CD14-positive monocyte (primary cell): ENCODE results near the gene C4orf33. TPM values are rescaled to one million over a fixed set of nuclear protein-coding genes. Genes with fewer than 3 reads are reported as not detected.
A peak's percentile ranks its signal among the peaks of the same experiment; 100 is the strongest.

Experiments
- DNase-seq, 3 donors: peaks; one replicate each; pipeline ENCODE4 v3.0.0-alpha.2; 2011 to 2022
- H2AFZ ChIP-seq: 2 replicates; pipeline ENCODE4 v1.6.0; 2012; ENCODE audit warnings: mild to moderate bottlenecking, low read depth, low read length, inconsistent platforms; ENCODE audit not compliant: insufficient read depth, poor library complexity, severe bottlenecking
- H3K27ac ChIP-seq, 2 donors: 1 replicate in 1 of 2; 2 replicates in 1 of 2; pipeline ENCODE4 v1.5.1; 2012 to 2013; ENCODE audit warnings: low read length in 2 of 2, control low read depth in 1 of 2, inconsistent platforms in 1 of 2, low read depth in 1 of 2, mild to moderate bottlenecking in 1 of 2
- H3K27me3 ChIP-seq, 2 donors: one replicate each; pipeline versions ENCODE4 v1.6.0 to v1.6.1; 2011 to 2013; ENCODE audit warnings: low read length in 2 of 2; ENCODE audit not compliant: control insufficient read depth in 2 of 2, insufficient read depth in 2 of 2
- H3K36me3 ChIP-seq, 2 donors: replicated peaks in 1 of 2; 1 replicate in 1 of 2; 2 replicates in 1 of 2; pipeline versions ENCODE4 v1.5.1 to v1.6.1; 2012 to 2013; ENCODE audit warnings: low read length in 2 of 2, control low read depth in 1 of 2, inconsistent platforms in 1 of 2, mild to moderate bottlenecking in 1 of 2; ENCODE audit not compliant: insufficient read depth in 2 of 2, control insufficient read depth in 1 of 2
- H3K4me1 ChIP-seq, 2 donors: 1 replicate in 1 of 2; 2 replicates in 1 of 2; pipeline versions ENCODE4 v1.5.1 to v1.6.1; 2012 to 2013; ENCODE audit warnings: low read length in 2 of 2, control low read depth in 1 of 2, inconsistent platforms in 1 of 2, mild to moderate bottlenecking in 1 of 2, moderate library complexity in 1 of 2; ENCODE audit not compliant: insufficient read depth in 2 of 2, control insufficient read depth in 1 of 2
- H3K4me2 ChIP-seq: replicated peaks from 2 replicates; pipeline ENCODE3; 2012; ENCODE audit warnings: low read length, moderate library complexity, mild to moderate bottlenecking; ENCODE audit not compliant: poor library complexity, severe bottlenecking; ENCODE audit errors: extremely low read depth
- H3K4me3 ChIP-seq, 3 experiments: fragments of 200-600 bp in 1 of 3; sonication (generic) in 1 of 3; replicated peaks in 1 of 3; 1 replicate in 2 of 3; 2 replicates in 1 of 3; pipeline ENCODE4 v1.5.1; 2011 to 2013; ENCODE audit warnings: low read length in 3 of 3, mild to moderate bottlenecking in 3 of 3, control low read depth in 2 of 3, low read depth in 2 of 3, inconsistent platforms in 1 of 3, moderate library complexity in 1 of 3
- H3K79me2 ChIP-seq: 2 replicates; pipeline ENCODE4 v1.6.0; 2012; ENCODE audit warnings: mild to moderate bottlenecking, control low read depth, inconsistent platforms, low read length, moderate library complexity; ENCODE audit not compliant: insufficient read depth
- H3K9ac ChIP-seq: 2 replicates; pipeline ENCODE4 v1.6.0; 2017; ENCODE audit warnings: low read length, mild to moderate bottlenecking; ENCODE audit not compliant: insufficient read depth, poor library complexity, severe bottlenecking
- H3K9me3 ChIP-seq, 2 donors: replicated peaks in 1 of 2; 1 replicate in 1 of 2; 2 replicates in 1 of 2; pipeline versions ENCODE4 v1.5.1 to v1.6.1; 2012 to 2013; ENCODE audit warnings: low read length in 2 of 2, control low read depth in 1 of 2; ENCODE audit not compliant: control insufficient read depth in 1 of 2, insufficient read depth in 1 of 2
- H4K20me1 ChIP-seq: 2 replicates; pipeline ENCODE4 v1.6.0; 2012; ENCODE audit warnings: mild to moderate bottlenecking, low read length, control low read depth, moderate library complexity; ENCODE audit not compliant: insufficient read depth
- H3K27ac Mint-ChIP-seq, 7 donors: one replicate each; pipeline ENCODE4 v1.8.0; 2020; ENCODE audit warnings: mild to moderate bottlenecking in 7 of 7, mixed read lengths in 7 of 7, moderate library complexity in 6 of 7, inconsistent platforms in 2 of 7
- H3K27me3 Mint-ChIP-seq, 3 donors: one replicate each; pipeline ENCODE4 v1.8.0; 2021 to 2022; ENCODE audit warnings: low read depth in 3 of 3, mild to moderate bottlenecking in 3 of 3, mixed read lengths in 3 of 3, moderate library complexity in 3 of 3, inconsistent platforms in 1 of 3
- H3K36me3 Mint-ChIP-seq, 2 donors: one replicate each; pipeline ENCODE4 v1.8.0; 2020; ENCODE audit warnings: mixed read lengths in 2 of 2, inconsistent platforms in 1 of 2, mild to moderate bottlenecking in 1 of 2
- H3K4me1 Mint-ChIP-seq: one replicate; pipeline ENCODE4 v1.8.0; 2020; ENCODE audit warnings: mild to moderate bottlenecking, mixed read lengths
- H3K4me3 Mint-ChIP-seq, 2 donors: one replicate each; pipeline ENCODE4 v1.8.0; 2020; ENCODE audit warnings: mild to moderate bottlenecking in 2 of 2, mixed read lengths in 2 of 2, moderate library complexity in 1 of 2
- H3K9me3 Mint-ChIP-seq, 7 donors: one replicate each; pipeline ENCODE4 v1.8.0; 2020 to 2022; ENCODE audit warnings: mixed read lengths in 7 of 7, mild to moderate bottlenecking in 6 of 7, moderate library complexity in 6 of 7, inconsistent platforms in 2 of 7
- WGBS: methylation state at CpG from one replicate; pipeline ENCODE4 v1.1.5; 2013; ENCODE audit warnings: missing lambda C conversion rate; ENCODE audit not compliant: insufficient coverage; 5-methylcytosine and 5-hydroxymethylcytosine counted together
- intact Hi-C, 2 donors: fragments of 100-400 bp; cut with micrococcal nuclease; formaldehyde crosslinking; loops; one replicate each; pipeline versions ENCODE4 v1.15.0 to v1.15.1; 2023
- polyA plus RNA-seq, 3 donors: library from polyadenylated mRNA; depleted of rRNA in 1 of 3; unstranded in 2 of 3; stranded (reverse) in 1 of 3; fragments of 300-500 nt in 2 of 3; fragments of >200 nt in 1 of 3; fragmentation: Illumina TruSeq in 2 of 3; gene quantifications; 1 replicate in 2 of 3; 2 replicates in 1 of 3; pipeline ENCODE4 v1.2.3, GENCODE V29; 2012 to 2021
- TF ChIP-seq, protein P1 (sequence below): fragments of 200-600 bp; IDR thresholded peaks from one replicate; pipeline ENCODE4 v1.8.0; 2022; ENCODE audit warnings: antibody characterized with exemption, mild to moderate bottlenecking

Gene C4orf33
- polyA plus RNA-seq, 3 donors = 16.6 to 33.0 (median 28.2) TPM

DNA sequence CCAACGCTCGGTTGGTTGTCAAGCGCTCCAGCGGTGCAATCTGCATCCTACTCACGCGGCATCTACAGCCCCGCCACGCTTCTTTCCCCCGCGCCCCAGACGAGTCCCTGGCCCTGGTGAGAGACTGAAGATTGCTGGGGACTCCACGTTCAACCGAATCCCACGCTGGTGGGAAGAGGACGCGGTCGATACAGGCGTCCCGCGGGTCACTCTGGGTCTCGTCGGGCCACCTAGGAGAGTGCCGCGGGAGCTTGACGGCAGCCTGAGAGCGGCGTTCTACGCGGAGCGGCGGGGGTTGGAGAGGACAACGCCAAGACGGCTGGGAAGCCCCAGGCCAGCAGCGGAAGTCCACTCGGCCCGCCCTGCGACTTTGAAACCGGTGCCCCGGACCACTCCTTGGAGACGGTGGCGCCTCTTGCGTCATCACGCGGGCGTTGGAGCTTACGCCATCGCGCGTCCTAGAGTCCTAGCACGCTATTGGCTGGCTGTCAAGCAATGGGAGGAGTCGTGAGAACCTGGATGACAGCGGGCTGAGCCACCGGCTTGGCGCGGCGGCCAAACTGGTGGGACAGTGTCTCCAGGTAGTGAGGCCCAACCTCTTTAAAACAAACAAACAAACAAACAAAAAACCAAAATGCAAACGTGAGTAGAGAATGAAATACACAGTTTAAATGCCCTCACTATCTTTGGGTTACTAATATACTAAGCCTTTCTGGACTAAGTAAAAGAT lies 2.6 kb upstream of the C4orf33 start, which contains the start of gene SCLT1:
SCLT1 (minus strand) TSS at position 349 of the 730 bp plus-strand sequence. CDS start 436 bp downstream, outside the sequence.
- peak within 1 kb of the TSS in 1 of 2 donors; percentile 44 for H3K4me3 Mint-ChIP-seq
- intact Hi-C loops = loop anchor here (5.0 to 10.0 kb wide), 8 partner anchors 179 to 1129 kb away; partner anchors contain the start of genes PGRMC2 (in 2 of the 2), ABHD18 (in 1 of the 2), LARP1B (in 1 of the 2) and MFSD8 (in 1 of the 2)

DNA sequence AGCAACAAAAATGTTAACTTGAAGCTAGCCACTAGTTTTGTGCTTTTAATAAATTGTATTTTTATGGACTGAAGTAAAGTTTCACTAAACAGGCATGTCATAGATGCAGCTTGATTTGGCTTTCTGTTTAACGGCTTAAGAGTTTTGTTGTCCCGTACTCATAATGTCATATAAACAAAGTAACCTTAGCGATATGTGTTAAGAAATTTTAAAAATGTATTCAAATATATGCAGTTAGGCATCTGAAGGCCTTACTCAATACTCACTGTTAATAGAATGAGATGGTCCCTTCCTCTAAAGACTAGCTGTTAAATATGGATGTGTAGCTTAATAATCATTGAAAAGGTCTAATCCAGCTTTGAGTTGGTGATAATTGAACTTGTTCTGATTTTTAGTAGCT lies 1.6 kb upstream of the C4orf33 start:
- H3K4me2 ChIP-seq = peak overlapping the region; percentile 68
- H4K20me1 ChIP-seq = peaks cover 30% of the 10 kb centered on the region
- no peaks in the 10 kb centered on the region for H3K27me3 ChIP-seq
- intact Hi-C loops = loop anchor here (5.0 to 10.0 kb wide), 8 partner anchors 180 to 1130 kb away; partner anchors contain the start of genes PGRMC2 (in 2 of the 2), ABHD18 (in 1 of the 2), LARP1B (in 1 of the 2) and MFSD8 (in 1 of the 2)
- Mint-ChIP-seq H3K4me3 (peak overlapping the region in 1 of 2 donors; percentile 44), H3K36me3 (peaks cover 3 to 4% of the 10 kb centered on the region in 2 donors), H3K27me3 (no peaks in the 10 kb centered on the region), H3K4me1 (peaks cover 34% of the 10 kb centered on the region), H3K9me3 (no peaks in the 10 kb centered on the region), H3K27ac (peak overlapping the region in 2 of 7 donors; percentile 35 to 88)
- H2AFZ ChIP-seq = no peak overlapping the region
- H3K4me3 ChIP-seq = peak overlapping the region; percentile 73 to 81 (median 81)
- H3K9me3 ChIP-seq = no peaks in the 10 kb centered on the region
- H3K27ac ChIP-seq = peak overlapping the region in 1 of 2 donors; percentile 99
- peak overlapping the region; percentile 94 for H3K9ac ChIP-seq
- H3K36me3 ChIP-seq = no peaks in the 10 kb centered on the region
- DNase-seq = peak; percentile 14 to 41 (median 19)
- peaks cover 38 to 61% of the 10 kb centered on the region in 2 donors for H3K4me1 ChIP-seq
- peaks cover 89% of the 10 kb centered on the region for H3K79me2 ChIP-seq
- no CpG with 5 or more reads among the region's 3 CpGs for WGBS
- TF ChIP-seq, protein P1, sequence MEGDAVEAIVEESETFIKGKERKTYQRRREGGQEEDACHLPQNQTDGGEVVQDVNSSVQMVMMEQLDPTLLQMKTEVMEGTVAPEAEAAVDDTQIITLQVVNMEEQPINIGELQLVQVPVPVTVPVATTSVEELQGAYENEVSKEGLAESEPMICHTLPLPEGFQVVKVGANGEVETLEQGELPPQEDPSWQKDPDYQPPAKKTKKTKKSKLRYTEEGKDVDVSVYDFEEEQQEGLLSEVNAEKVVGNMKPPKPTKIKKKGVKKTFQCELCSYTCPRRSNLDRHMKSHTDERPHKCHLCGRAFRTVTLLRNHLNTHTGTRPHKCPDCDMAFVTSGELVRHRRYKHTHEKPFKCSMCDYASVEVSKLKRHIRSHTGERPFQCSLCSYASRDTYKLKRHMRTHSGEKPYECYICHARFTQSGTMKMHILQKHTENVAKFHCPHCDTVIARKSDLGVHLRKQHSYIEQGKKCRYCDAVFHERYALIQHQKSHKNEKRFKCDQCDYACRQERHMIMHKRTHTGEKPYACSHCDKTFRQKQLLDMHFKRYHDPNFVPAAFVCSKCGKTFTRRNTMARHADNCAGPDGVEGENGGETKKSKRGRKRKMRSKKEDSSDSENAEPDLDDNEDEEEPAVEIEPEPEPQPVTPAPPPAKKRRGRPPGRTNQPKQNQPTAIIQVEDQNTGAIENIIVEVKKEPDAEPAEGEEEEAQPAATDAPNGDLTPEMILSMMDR = no peak

More for the DNA sequence above, 2.6 kb upstream of the C4orf33 start, which contains the start of gene SCLT1:
- TF ChIP-seq, protein P1 = no peak
- H3K36me3 Mint-ChIP-seq = peaks cover 5 to 12% of the 10 kb centered on the region in 2 donors
- WGBS = under 1% methylated on average over 47 of the region's 57 CpGs
- peaks cover 43% of the 10 kb centered on the region for H3K4me1 Mint-ChIP-seq
- no peaks in the 10 kb centered on the region for H3K9me3 Mint-ChIP-seq
- Histone ChIP-seq H3K27me3 (no peaks in the 10 kb centered on the region), H3K27ac (peak within 1 kb of the TSS; percentile 97 to 99), H3K9ac (peak within 1 kb of the TSS; percentile 94), H3K36me3 (no peaks in the 10 kb centered on the region), H3K4me2 (peak within 1 kb of the TSS; percentile 68), H3K4me1 (peaks cover 38 to 61% of the 10 kb centered on the region in 2 donors), H3K4me3 (peak within 1 kb of the TSS; percentile 73 to 81 (median 81)), H3K79me2 (peaks cover 89% of the 10 kb centered on the region), H2AFZ (peak within 1 kb of the TSS; percentile 81), H4K20me1 (peaks cover 36% of the 10 kb centered on the region), H3K9me3 (no peaks in the 10 kb centered on the region)
- peaks cover 0 to 1% (median 0%) of the 10 kb centered on the region in 3 donors for H3K27me3 Mint-ChIP-seq
- peak; percentile 99 for DNase-seq
- peak within 1 kb of the TSS in 2 of 7 donors; percentile 35 to 88 for H3K27ac Mint-ChIP-seq
